GM06990 (cell line): Measurements from ENCODE around the gene STK17B.

ENCODE experiments used
- DNase-seq: peaks from one replicate; pipeline ENCODE4 v3.0.0-alpha.2; 2011; ENCODE audit not compliant: insufficient read length; ENCODE audit errors: extremely low read depth
- H3K27me3 ChIP-seq: replicated peaks from 2 replicates; pipeline ENCODE4 v1.6.0; 2011; ENCODE audit warnings: low read length; ENCODE audit not compliant: control insufficient read depth, insufficient read depth
- H3K36me3 ChIP-seq: 2 replicates; pipeline ENCODE4 v1.5.1; 2011; ENCODE audit warnings: low read length; ENCODE audit not compliant: control insufficient read depth, insufficient read depth
- H3K4me3 ChIP-seq: replicated peaks from 2 replicates; pipeline ENCODE4 v1.5.1; 2011; ENCODE audit warnings: low read depth, mild to moderate bottlenecking, control low read depth, low read length
- TF ChIP-seq, protein P1 (sequence below): IDR thresholded peaks from 2 replicates; pipeline ENCODE4 v1.5.1; 2011; ENCODE audit warnings: low read length, control low read depth, mild to moderate bottlenecking, inconsistent platforms; ENCODE audit not compliant: insufficient read depth, poor library complexity, severe bottlenecking

Gene STK17B

DNA sequence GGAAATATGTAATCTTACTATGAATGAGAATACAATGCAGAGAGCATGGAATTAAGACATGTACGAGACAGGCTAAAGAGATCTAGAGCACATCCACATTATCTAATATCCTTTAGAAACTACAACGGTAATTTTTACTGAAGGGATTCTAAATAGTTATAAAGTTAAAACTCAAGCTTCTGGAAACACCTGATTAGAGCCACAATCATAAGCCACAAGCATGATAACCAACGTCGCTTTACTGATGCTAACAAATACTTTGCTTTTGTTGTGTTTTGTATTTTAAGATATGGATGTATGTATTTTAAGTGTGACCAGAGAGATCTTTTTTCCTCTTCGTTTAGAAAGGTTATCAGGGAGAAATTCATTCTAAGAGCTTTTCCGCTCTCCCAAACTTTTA, 44.0 kb upstream of the STK17B start:
- no peak overlapping the region for H3K4me3 ChIP-seq
- TF ChIP-seq, protein P1, sequence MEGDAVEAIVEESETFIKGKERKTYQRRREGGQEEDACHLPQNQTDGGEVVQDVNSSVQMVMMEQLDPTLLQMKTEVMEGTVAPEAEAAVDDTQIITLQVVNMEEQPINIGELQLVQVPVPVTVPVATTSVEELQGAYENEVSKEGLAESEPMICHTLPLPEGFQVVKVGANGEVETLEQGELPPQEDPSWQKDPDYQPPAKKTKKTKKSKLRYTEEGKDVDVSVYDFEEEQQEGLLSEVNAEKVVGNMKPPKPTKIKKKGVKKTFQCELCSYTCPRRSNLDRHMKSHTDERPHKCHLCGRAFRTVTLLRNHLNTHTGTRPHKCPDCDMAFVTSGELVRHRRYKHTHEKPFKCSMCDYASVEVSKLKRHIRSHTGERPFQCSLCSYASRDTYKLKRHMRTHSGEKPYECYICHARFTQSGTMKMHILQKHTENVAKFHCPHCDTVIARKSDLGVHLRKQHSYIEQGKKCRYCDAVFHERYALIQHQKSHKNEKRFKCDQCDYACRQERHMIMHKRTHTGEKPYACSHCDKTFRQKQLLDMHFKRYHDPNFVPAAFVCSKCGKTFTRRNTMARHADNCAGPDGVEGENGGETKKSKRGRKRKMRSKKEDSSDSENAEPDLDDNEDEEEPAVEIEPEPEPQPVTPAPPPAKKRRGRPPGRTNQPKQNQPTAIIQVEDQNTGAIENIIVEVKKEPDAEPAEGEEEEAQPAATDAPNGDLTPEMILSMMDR = no peak
- DNase-seq = no peak
- no peaks in the 10 kb centered on the region; the same call in none of the 2 replicates for H3K36me3 ChIP-seq
- H3K27me3 ChIP-seq = no peaks in the 10 kb centered on the region

DNA sequence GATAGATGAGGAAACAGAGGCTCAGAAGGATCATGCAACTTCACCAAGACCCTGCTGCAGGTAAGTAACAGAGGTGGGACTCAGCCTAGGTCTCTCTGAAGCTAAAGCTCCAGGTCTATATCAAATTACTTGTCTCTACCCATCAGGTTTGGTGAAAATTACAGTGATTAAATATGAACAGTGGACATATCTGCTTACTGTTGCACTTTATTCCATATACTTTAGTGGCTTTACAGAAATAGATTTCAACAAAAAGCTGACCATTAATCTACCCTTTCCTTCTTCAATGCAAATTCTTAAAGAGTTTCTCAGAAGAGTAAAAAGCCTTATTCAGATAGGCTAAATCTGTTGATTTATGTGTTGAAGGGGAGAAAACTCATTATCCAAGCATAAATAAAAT, 42.8 kb upstream of the STK17B start:
- Histone ChIP-seq H3K4me3 (no peak overlapping the region), H3K27me3 (no peaks in the 10 kb centered on the region), H3K36me3 (no peaks in the 10 kb centered on the region; the same call in none of the 2 replicates)
- TF ChIP-seq, protein P1 = no peak
- no peak for DNase-seq

GRCh38 chr2:196213252-196213980, 42.0 kb upstream of the STK17B start:
- Histone ChIP-seq H3K36me3 (no peaks in the 10 kb centered on the region; the same call in none of the 2 replicates), H3K27me3 (no peaks in the 10 kb centered on the region), H3K4me3 (no peak overlapping the region)
- DNase-seq = no peak
- TF ChIP-seq, protein P1 = no peak

DNA sequence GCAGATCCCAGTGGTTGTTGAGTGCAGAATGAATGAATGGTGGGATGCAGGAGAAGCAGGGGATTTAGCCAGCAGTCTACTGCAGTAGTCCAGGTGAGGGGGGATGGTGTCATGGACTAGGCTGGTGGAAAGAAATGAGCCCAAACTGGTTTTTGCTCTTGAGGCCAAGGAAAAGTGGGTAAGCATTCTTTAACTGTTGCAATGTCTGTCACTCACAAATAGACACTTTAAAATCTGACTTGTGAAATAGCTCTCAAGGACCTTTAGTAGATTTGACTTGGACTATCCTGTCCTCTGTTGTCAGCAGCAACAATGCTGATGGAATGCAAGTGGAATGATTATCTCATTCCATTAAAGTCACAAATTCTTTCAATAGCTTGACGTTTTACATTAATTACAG, 37.5 kb upstream of the STK17B start:
- TF ChIP-seq, protein P1 = no peak
- DNase-seq = no peak
- Histone ChIP-seq H3K27me3 (no peaks in the 10 kb centered on the region), H3K4me3 (no peak overlapping the region), H3K36me3 (no peaks in the 10 kb centered on the region; the same call in none of the 2 replicates)

DNA sequence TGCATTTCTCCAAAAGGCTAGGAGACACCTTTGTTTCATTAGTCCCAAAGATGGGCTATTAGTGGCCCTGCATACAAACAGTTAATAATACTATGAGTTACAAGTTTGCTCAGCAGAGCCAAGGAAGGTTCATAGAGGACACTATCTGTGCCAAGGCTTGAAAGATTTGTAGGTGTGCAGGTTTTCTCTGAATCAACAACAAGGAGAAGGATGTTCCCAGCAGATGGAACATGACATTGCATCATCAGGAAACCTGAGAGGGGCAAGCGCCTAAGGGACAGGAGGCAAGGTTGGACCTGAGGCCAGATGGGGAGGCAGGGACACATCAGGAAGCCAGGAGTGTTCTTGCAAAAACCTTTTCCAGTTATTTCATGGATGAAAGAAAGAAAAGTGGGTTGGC, 35.4 kb upstream of the STK17B start:
- Histone ChIP-seq H3K36me3 (no peaks in the 10 kb centered on the region; the same call in 1 of the 2 replicates), H3K27me3 (no peaks in the 10 kb centered on the region), H3K4me3 (no peak overlapping the region)
- DNase-seq = no peak
- TF ChIP-seq, protein P1 = no peak
